NCI-H2171 (cell line): ENCODE data around the gene THPO.

Experiments used
- DNase-seq: peaks from one replicate; lab custom pipeline; 2025; lab: John Stamatoyannopoulos, UW

The THPO gene

DNA sequence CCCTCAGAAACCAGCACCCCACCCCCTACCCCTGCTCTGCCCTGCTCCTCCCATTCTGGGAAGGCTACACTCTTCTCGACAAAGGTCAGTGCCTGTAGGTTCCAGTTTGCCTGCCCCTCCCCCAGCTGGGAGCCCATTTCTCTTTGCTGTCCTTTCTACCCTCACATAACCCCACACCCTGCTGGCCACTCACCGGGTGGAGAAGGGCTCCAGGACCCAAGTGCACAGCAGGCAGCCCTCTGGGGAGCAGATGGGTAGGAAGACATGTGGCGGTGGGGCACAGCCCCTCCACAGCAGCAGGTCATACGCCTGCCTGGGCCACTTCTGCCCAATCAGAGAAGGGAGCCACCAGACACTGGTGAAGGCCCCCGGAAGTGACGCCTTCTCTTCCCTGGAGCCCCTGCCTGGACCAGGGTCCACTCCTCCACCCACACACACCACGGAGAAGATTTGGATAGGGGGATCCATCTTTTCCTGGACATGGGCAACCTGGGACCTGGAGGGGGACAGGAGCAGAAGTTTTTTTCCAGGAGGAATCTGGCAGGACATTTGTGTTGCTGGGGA, at the start of gene THPO:
Gene THPO (minus strand): TSS at position 326 of the 564 bp plus-strand sequence. CDS start 1,948 bp downstream, outside the sequence.
- no peak for DNase-seq

DNA sequence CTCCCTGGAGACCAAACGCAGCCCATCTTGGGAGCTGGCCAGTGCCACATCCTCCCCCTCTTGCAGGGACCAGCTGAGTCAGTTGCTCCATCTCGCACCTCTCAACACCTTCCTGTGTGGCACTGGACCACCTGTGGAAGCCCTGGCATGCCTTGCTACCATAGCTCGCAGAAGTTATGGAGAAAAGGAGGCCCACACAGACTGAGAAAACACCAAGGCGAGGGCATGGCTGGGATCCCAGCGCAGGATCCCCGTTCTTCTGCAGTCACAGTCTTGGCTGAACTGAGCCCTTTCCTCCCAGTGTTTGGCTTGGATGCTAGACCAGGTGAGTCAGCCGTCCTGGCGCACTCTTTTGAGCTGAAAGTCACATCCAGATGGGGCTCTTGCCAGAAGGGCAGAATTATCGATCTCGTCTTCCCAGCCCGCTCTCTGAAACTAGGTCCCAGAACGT, 48.7 kb upstream of the THPO start:
- DNase-seq = no peak

DNA sequence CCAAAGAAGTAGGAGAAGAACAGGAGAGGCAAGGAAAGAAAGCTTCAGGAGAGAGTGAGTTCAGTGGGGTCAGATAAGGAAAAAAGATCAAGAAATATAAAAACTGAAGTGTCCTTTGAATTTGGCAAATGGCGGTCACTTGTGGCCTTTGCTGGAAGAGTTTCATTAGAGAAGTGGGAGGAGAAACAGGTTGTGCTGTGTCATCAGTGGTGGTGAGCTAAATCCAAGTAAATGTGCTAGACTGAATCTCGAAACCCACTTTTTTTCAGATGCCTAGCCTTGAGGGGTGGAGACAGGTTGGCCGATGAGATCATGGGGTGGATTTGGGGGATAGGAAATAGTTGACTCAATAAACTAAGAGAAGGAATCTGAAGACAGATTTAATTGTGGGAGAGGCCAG, 45.6 kb upstream of the THPO start:
- no peak for DNase-seq

DNA sequence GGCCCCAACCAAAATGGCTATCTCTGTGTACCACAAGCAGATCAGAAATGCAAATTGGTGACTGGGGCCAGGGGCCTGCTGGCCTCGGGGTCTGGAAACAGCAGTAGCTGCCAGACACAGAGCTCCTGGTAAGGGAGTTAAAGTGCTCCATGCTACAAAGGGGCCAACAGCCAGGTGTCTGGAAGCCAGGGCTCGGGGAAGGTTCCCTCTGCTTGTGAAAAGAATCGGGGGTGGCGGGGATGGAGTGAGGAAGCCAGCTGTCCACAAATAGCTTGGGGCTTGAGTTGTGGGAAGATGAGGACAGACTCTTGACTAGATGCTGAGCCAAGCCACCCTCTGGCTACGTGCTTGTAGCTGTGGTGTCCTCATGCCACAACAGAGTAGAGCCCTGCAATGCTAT, 41.2 kb upstream of the THPO start:
- no peak for DNase-seq

DNA sequence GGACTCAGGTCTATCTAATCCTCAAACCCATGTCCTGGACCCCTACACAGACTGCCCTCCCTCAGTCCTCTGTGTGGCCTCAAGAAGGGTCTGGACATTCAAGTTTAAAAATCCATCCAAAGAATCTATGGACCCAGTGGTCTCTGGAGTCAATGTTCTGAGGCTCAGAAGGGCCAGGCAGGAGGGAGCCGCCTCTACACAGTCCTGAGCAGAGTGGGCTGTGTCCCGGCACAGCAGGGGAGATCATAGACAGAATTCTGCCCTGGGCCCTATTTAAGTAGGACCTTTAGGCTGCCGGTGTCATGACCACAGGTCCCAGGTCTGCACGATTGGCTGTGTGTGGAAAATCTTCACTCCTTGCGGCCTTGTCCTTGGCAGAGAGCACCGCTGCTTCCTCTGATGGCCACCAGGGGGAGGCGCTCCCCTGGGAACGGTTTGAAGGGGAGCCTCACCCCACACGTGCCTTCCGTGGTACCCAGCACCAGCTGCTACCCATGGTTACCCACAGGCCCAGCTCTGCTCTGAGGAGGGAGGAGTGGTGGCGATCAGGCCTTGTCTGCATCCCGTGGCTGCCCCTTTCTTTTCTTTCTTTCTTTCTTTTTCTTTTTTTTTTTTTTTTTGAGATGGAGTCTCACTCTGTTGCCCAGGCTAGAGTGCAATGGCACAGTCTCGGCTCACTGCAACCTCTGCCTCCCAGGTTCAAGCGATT, 39.8 kb upstream of the THPO start:
- DNase-seq = peak; percentile 19

DNA sequence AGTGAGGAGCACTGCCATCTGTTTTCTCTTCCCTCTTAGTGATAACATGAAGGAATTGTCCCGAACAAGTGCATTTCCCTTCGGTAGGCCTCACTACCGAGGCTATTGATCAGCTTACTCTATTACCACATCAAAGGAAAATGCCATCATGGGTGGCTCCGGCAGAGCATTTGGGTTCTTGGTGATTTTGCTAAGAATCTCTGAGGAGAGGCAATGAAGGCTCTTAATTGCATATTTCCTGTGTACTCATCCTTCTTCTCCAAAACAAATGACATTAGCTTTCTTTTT, 37.1 kb upstream of the THPO start:
- no peak for DNase-seq

DNA sequence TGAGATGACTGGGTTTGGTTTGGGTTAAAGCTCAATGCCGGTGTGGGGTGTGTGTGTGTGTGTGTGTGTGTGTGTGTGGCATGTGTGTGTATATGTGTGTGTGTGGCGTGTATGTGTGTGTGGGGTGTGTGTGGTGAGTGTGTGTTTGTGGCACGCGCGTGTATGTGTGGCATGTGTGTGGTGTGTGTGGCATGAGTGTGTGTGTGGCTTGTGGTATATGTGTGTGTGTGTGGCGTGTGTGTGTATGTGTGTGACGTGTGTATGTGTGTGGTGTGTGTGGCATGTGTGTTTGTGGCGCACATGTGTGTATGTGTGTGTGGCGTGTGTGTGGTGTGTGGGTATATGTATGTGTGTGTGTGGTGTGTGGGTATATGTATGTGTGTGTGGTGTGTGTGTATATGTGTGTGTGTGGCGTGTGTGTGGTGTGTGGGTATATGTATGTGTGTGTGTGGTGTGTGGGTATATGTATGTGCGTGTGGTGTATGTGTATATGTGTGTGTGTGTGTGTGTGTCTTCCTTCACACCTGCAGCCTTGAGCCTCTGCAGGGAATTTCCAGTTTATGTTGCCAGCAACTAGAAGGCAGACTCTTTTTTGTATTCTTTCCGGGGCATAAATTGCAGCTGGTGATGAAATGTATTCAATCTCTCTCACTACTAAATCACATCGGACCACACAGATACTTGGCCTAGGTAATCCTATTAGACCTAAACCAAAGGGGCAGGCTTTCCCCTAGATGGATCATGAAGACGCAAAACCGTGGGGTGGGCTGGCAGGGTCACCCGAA, 36.6 kb upstream of the THPO start:
- no peak for DNase-seq

DNA sequence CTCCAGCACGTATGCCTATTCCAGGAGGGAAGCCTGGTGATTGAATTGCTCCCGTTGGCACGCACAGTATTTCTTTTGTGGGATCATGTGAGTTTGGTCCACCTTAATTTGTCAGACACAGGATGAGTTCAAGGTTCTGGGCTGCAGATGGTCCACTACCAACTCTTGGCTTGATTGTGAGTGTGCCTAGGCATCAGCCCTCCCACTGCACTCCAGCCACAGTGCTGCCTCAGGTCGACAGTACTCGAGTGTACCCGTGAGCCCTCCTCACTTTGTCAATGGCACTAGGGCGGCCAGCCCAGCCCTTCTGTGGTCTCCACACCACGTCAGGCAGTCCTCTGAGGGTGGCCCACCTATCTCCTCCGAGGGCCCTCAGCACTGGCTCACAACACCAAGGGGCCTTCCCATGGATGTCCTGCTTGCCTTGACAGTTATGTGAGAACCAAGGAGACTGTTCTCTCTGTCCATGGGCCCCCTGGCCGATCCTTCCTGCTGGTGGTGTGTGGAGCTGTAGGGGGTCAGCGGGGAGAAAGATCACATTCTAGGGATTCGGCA, 32.0 kb upstream of the THPO start:
- no peak for DNase-seq

DNA sequence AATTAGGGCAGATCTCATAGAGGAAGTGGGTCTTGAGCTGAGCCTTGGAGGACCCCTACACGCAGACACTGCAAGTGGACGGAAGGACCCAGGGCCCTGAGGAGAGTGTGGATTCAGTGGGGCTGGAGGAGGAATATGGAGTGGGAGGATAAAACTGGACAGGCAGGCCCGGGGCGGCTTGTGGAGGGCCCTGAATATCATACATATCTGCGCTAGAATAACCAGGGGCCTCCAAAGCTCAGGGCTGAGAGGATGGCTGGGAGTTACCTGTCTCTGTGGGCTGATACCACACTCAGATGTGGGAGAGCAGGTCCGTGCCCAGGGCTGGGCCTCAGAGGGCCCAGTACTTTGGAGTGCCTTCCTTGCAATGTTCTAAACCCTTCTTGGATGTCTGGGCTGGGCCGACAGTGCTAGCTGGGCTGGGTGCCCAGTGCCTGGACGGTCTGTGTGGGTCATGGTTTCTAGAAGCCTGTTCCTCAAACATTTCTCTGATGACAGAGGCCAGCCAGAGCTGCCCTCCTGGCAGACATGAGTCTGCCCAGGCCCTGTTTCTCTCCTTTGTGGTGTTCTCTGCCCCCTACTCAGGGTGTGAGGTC, 31.4 kb upstream of the THPO start:
- DNase-seq = no peak

DNA sequence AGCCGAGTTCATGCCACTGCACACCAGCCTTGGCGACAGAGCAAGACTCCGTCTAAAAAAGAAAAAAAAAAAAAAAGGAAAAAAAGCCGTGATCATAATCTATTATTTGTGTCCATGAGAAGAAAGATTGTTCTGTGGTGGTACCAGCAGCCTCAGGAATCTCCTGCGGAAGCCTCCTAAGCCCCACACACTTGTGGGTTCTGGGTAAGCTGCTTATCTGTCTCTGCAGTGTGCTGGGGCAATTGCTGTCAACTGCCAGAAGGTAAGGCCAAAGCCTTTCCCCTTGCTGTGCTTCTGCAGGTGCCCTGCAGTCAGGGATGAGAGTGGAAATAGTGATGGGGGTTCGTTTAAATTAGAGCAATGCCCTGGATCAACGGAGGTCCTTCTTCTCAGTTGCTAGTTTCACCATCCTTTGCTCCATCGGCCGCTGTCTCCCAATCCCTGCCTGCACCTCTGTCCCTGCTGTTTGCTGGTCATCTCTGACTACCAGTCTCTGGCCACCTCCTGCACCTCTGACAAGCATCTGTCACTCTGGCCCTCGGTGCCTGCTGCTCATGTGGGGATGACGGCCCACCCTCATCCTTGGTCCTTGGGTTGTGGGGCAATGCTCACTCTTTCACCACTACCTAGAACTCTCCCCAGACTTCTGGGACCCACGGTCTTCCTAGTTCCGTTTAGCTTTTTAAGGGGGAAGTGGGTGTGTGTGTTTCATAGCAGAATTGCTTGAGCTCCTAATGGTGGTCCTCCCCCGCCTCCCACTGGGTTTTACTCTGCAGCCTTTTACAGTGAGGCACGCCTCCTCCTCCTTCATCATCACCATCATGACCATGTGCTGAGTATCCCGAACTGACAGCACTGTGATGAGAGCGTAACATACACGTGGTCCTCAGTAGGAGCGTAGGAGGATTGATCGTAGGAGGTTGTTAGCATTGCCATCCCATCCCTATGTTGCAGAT, 27.3 kb upstream of the THPO start:
- no peak for DNase-seq

DNA sequence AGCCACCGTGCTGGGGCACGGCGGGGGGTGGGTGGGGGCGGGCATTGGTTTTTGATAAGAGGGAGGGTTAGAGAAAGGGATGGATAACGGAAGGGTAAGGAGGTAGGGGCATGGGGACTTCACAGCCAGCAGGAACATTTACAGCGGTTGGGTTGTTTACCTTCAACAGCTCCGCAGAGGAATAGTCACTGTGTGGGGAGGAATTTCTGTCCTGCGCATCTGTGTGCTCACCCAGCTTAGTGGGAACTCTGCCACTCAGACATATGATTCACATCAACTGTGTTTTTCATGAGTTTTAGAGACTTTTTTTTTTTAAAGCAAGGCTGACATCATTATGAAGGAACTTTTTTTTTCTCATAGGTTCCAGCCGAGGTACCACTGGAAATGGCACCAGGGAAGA, 21.4 kb upstream of the THPO start:
- DNase-seq = no peak

DNA sequence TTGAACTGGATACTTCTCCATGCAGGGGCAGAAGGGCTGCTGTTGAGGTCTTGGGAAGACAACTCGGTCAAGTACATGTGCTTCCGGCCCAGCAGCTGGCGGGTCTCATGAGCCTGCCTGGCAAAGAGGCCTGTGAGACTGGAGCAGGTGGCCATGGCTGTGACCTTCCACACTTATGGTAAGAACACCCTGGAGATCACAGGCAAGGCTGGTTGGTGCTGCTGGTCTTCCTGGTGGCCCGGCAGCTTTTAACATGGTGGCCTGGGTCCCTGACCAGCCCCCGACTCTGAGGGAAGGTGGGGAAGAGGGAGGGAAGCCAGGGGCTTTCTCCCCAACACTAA, 17.3 kb upstream of the THPO start:
- no peak for DNase-seq

DNA sequence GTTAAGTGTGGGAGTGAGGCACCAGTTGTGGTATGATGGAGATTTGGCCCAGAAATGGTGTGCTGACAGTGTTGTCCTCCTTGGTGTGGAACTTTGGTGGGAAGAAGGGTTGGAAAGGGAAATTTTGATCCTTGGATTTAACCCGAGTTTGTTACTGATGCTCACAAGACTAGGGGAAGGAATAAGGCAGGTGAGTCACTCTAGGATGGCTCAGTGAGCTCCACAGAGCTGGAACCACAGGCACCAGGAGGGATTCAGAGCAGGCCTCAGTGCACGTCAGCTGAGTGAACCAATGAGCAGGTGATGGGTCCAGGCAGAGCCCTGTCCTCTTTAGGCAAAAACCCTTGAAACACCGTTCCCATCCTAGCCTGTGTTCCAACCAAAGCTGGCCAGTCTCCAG, 13.3 kb upstream of the THPO start:
- DNase-seq = no peak

DNA sequence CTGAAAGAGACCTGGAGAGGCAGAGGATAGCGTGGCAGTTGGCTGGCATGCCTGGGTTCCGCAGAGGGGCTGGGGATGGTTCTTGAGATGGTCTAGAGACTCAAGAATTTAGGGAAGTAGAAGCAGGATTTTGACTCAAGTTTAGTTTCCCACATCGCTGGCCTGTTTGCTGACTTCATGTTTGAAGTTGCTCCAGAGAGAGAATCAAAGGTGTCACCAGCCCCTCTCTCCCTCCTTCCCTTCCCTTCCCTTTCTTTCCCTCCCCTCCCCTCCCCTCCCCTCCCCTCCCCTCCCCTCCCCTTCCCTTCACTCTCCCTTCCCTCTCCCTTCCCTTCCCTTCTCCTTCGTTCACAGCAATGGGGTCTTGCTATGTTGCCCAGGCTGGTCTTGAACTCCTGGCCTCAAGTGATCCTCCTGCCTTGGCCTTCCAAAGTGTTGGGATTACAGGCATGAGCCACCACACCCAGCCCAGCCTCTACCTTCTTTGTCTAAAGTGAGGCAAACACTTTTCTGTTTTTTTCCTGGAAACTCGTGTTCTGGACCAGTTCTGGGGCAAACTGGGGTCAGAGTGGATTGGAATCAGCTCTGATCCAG, 12.0 kb upstream of the THPO start:
- no peak for DNase-seq

DNA sequence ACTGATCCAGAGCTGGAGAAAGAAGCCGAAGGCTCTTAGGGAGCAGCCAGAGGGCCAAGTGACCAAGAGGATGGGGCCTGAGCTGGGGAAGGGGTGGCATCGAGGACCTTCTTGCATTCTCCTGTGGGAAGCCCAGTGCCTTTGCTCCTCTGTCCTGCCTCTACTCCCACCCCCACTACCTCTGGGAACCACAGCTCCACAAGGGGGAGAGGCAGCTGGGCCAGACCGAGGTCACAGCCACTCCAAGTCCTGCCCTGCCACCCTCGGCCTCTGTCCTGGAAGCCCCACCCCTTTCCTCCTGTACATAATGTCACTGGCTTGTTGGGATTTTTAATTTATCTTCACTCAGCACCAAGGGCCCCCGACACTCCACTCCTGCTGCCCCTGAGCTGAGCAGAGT, 11.4 kb upstream of the THPO start:
- DNase-seq = no peak

DNA sequence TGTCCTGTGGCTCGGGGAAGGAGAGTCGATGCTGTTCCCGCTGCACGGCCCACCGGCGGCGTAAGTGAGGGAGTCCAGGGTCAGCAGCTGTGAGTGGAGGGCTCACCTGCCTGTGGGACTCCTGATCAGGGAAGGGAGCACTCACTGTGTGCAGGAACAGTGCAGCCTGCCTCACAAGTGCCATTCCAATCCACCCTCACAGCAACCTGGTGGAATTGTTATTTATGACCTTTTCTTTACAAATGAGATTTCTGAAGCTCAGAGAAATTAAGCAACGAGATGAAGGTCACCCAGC, 10.9 kb upstream of the THPO start:
- no peak for DNase-seq

DNA sequence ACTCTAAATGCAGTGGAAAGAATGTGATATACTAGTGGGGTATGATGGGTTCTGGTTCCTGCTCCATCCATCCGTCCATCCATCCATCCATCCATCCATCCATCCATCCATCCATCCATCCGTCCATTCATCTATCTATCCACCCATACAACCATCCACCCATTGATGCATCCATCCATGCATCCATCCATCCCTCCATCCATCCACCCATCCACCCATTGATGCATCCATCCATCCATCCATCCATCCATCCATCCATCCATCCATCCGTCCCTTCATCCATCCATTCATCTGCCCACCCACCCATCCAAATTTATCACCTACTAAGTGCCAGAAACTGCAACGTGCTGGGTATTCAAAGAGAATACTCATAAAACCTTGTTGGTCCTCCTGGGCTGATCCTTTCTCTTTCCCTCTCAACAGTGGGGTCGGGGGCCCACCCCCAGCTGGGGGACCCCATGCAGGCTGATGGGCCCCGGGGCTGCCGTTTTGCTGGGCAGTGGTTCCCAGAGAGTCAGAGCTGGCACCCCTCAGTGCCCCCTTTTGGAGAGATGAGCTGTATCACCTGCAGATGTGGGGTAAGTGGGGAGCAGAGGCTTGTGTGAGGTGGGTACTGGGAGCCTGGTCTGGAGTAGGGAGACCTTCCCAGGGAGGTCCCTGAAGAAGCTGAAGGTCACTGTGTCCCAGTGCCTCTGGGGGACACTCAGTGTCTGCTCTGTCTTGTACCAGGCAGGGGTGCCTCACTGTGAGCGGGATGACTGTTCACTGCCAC, 10.3 kb upstream of the THPO start:
- DNase-seq = no peak

DNA sequence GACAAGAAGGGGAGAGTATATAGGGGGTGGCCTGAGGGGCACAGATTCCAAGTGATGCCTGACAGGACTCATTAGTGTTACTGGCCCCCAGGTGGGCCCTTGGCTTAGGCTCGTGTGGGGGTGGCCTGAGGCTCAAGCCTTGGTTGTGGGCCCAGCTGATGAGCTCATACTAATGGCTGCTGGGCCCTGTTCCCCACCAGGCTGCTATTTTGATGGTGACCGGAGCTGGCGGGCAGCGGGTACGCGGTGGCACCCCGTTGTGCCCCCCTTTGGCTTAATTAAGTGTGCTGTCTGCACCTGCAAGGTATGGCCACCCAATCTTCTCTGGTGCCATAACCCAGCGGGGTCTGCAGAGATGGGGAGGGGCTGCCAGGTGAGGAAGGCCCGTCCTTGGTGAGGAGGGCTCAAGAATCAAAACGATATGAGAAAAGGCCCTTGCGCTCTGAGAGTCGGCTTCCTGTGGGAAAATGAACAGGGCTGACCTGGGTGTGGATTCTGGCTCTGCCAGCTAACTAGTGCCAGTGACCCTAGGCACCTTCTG, 9.2 kb upstream of the THPO start:
- DNase-seq = no peak

DNA sequence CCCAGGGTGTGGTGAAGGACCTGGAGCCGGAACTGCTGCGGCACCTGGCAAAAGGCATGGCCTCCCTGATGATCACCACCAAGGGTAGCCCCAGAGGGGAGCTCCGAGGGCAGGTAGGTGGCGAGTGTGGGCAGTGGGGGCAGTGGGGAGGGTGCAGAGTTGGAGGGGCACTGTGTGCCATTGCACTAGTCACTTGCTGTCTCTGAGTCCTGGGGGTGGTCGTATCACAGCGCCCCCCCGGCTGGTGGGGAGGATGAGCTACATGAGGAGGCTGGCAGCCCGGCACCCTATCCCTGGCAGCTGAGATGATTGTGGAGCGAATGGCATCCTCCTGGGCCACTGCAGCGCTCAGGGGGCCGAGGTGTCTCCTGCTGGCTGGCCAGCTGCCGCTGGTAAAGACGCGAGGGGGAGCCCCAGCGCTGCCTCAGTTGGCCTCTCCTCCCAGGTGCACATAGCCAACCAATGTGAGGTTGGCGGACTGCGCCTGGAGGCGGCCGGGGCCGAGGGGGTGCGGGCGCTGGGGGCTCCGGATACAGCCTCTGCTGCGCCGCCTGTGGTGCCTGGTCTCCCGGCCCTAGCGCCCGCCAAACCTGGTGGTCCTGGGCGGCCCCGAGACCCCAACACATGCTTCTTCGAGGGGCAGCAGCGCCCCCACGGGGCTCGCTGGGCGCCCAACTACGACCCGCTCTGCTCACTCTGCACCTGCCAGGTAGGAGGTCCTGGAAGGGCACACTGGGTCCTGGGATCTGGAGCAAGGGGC, 8.2 kb upstream of the THPO start:
- DNase-seq = no peak
